NOMO-1 (cell line): ENCODE measurements around the gene CAV3.

ENCODE experiments used
- DNase-seq, 2 experiments: peaks; one replicate each; lab custom pipeline; 2025; ENCODE audit not compliant: unreplicated experiment in 2 of 2; lab: John Stamatoyannopoulos, UW

CAV3 gene

GRCh38 chr3:8784676-8785435, 51.3 kb downstream of the CAV3 start:
- DNase-seq: no peak

DNA sequence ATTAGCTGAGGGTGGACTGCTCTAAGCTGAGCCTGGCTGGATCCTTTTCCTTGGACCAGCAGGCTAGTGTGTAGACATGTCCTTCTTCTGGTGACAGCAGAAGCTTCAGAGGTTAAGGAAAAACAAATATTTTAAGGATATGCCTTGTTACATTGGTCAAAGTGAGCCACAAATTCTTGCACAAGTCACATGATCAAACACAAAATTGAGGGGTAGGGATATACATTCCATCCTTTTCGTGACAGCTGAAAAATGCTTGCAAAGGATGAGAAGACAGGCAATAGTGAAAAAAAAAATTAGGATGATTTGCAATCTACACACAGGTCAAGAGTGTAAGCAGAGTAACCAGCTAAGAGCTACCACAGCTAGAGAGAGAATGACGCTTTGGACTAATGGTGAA, 56.9 kb downstream of the CAV3 start:
- DNase-seq: no peak

- DNase-seq: no peak
Measured at GRCh38 chr3:8793242-8793641, 59.6 kb downstream of the CAV3 start.

- DNase-seq: no peak
Measured at GRCh38 chr3:8794247-8794646, 60.6 kb downstream of the CAV3 start.
